Suprapubic skin (tissue), 4 donors: ENCODE results near the gene PDGFB.

Experiments
- CTCF ChIP-seq, 2 donors: fragments of 200-600 bp in 1 of 2; fragments of 450-650 bp in 1 of 2; sonication (generic) in 1 of 2; IDR thresholded peaks; one replicate each; pipeline ENCODE4 v1.5.1; 2016 to 2019; ENCODE audit warnings: antibody characterized with exemption in 2 of 2, mild to moderate bottlenecking in 1 of 2, moderate library complexity in 1 of 2
- EP300 ChIP-seq: sonication (generic); formaldehyde crosslinking; IDR thresholded peaks from one replicate; pipeline ENCODE4 v1.6.1; 2017; ENCODE audit warnings: antibody characterized with exemption
- POLR2A ChIP-seq, 2 donors: fragments of 450-650 bp; IDR thresholded peaks; one replicate each; pipeline ENCODE4 v1.6.1; 2017; ENCODE audit warnings: antibody characterized with exemption in 2 of 2, mild to moderate bottlenecking in 2 of 2, moderate library complexity in 2 of 2
- POLR2AphosphoS5 ChIP-seq, 3 donors: sonication (generic); formaldehyde crosslinking; IDR thresholded peaks; one replicate each; pipeline ENCODE4 v1.6.1; 2017; ENCODE audit warnings: antibody characterized with exemption in 3 of 3

GRCh38 chr22:39182478-39183030 is 62.2 kb downstream of the PDGFB start:
- TF ChIP-seq CTCF (IDR thresholded peaks at IDR 0.05) (no peak), POLR2A (IDR thresholded peaks at IDR 0.05) (no peak), POLR2AphosphoS5 (IDR thresholded peaks at IDR 0.05) (no peak), EP300 (no peak)
